Fibroblast of lung (primary cell): ENCODE data around the gene TENM3. TPM values are rescaled to one million over a fixed set of nuclear protein-coding genes. Genes with fewer than 3 reads are reported as not detected.

Experiments used
- DNase-seq, 2 donors: peaks; one replicate each; pipeline versions ENCODE4 v3.0.0 to v3.0.0-alpha.2; 2010; ENCODE audit warnings: low read depth in 2 of 2
- H2AFZ ChIP-seq: 2 replicates; pipeline ENCODE4 v1.5.1; 2012; ENCODE audit warnings: low read length, control low read depth, inconsistent platforms
- H3K27ac ChIP-seq: 2 replicates; pipeline ENCODE4 v1.5.1; 2011; ENCODE audit warnings: low read length, control low read depth; ENCODE audit not compliant: insufficient read depth
- H3K27me3 ChIP-seq: 2 replicates; pipeline ENCODE4 v1.5.1; 2011; ENCODE audit warnings: mild to moderate bottlenecking, low read length; ENCODE audit not compliant: control insufficient read depth, insufficient read depth
- H3K36me3 ChIP-seq: 2 replicates; pipeline ENCODE4 v1.5.1; 2011; ENCODE audit warnings: low read length; ENCODE audit not compliant: control insufficient read depth, insufficient read depth
- H3K4me1 ChIP-seq: 2 replicates; pipeline ENCODE4 v1.5.1; 2011; ENCODE audit warnings: low read length; ENCODE audit not compliant: control insufficient read depth, insufficient read depth; ENCODE audit errors: extremely low read depth
- H3K4me2 ChIP-seq: 2 replicates; pipeline ENCODE4 v1.5.1; 2011; ENCODE audit warnings: low read length, control low read depth; ENCODE audit not compliant: insufficient read depth; ENCODE audit errors: extremely low read depth
- H3K4me3 ChIP-seq, 4 experiments: fragments of 200-600 bp in 1 of 4; sonication (generic) in 1 of 4; replicated peaks in 1 of 4; 2 replicates each; pipeline ENCODE4 v1.5.1; 2011 to 2016; ENCODE audit warnings: low read length in 4 of 4, low read depth in 3 of 4, mild to moderate bottlenecking in 3 of 4, control low read depth in 2 of 4, inconsistent platforms in 1 of 4, mixed read lengths in 1 of 4; ENCODE audit not compliant: insufficient read depth in 1 of 4; ENCODE audit errors: control extremely low read depth in 1 of 4
- H3K79me2 ChIP-seq: 2 replicates; pipeline ENCODE4 v1.5.1; 2012; ENCODE audit warnings: mild to moderate bottlenecking, low read length, inconsistent platforms; ENCODE audit not compliant: control insufficient read depth, insufficient read depth
- H3K9ac ChIP-seq: 2 replicates; pipeline ENCODE4 v1.5.1; 2011; ENCODE audit warnings: mild to moderate bottlenecking, low read length, control low read depth; ENCODE audit not compliant: insufficient read depth
- H3K9me3 ChIP-seq: 2 replicates; pipeline ENCODE4 v1.5.1; 2012; ENCODE audit warnings: low read depth, low read length; ENCODE audit not compliant: control insufficient read depth, insufficient read depth
- H4K20me1 ChIP-seq: 2 replicates; pipeline ENCODE4 v1.5.1; 2011; ENCODE audit warnings: low read length; ENCODE audit not compliant: control insufficient read depth, insufficient read depth; ENCODE audit errors: extremely low read depth
- CTCF ChIP-seq, 2 donors: IDR thresholded peaks in 1 of 2; conservative IDR thresholded peaks in 1 of 2; 1 replicate in 1 of 2; 2 replicates in 1 of 2; pipeline ENCODE4 v1.5.1; 2011 to 2012; ENCODE audit warnings: low read length in 2 of 2, control low read depth in 1 of 2, inconsistent platforms in 1 of 2, low read depth in 1 of 2, mild to moderate bottlenecking in 1 of 2
- EZH2 ChIP-seq: IDR thresholded peaks from 2 replicates; pipeline ENCODE4 v1.5.1; 2012; ENCODE audit warnings: low read length, control low read depth, mild to moderate bottlenecking; ENCODE audit errors: missing control alignments
- polyA plus RNA-seq, 2 donors: library from polyadenylated mRNA; depleted of rRNA in 1 of 2; stranded (reverse) in 1 of 2; unstranded in 1 of 2; fragments of >200 nt; gene quantifications; 2 replicates each; pipeline ENCODE4 v1.2.1, GENCODE V29; 2011 to 2012; ENCODE audit warnings: missing spikeins in 1 of 2
- total RNA-seq: library from RNA; depleted of rRNA; stranded (reverse); fragments of >200 nt; gene quantifications from 2 replicates; pipeline ENCODE4 v1.2.1, GENCODE V29; 2014

Gene TENM3
- total and polyA plus RNA-seq, 2 donors (not counting 1 experiment from before 2014, with no cell fraction given): 2.7 to 3.6 TPM

GRCh38 chr4:182671231-182671630 lies 428.0 kb downstream of the TENM3 start:
- Histone ChIP-seq H3K4me2 (no peak overlapping the region), H3K79me2 (no peaks in the 10 kb centered on the region), H3K9ac (no peak overlapping the region), H3K36me3 (no peaks in the 10 kb centered on the region), H4K20me1 (no peaks in the 10 kb centered on the region), H3K4me3 (no peak overlapping the region), H3K27ac (no peak overlapping the region), H3K9me3 (no peaks in the 10 kb centered on the region), H2AFZ (no peak overlapping the region), H3K27me3 (no peaks in the 10 kb centered on the region), H3K4me1 (no peaks in the 10 kb centered on the region)
- no peak for DNase-seq
- TF ChIP-seq CTCF (conservative IDR thresholded peaks at IDR 0.05 in 1 of 2, IDR thresholded peaks at IDR 0.05 in 1 of 2; ENCODE audit: low read depth in 1 of 2, low read length in 2 of 2): no peak
- TF ChIP-seq EZH2: no peak

- no peaks in the 10 kb centered on the region for H3K27me3 ChIP-seq
- no peaks in the 10 kb centered on the region for H3K79me2 ChIP-seq
- H3K4me2 ChIP-seq: no peak overlapping the region
- no peaks in the 10 kb centered on the region for H3K36me3 ChIP-seq
- no peaks in the 10 kb centered on the region for H4K20me1 ChIP-seq
- DNase-seq: no peak
- no peaks in the 10 kb centered on the region for H3K9me3 ChIP-seq
- no peak overlapping the region for H3K9ac ChIP-seq
- no peak for TF ChIP-seq CTCF (conservative IDR thresholded peaks at IDR 0.05 in 1 of 2, IDR thresholded peaks at IDR 0.05 in 1 of 2; ENCODE audit: low read depth in 1 of 2, low read length in 2 of 2)
- no peak for TF ChIP-seq EZH2
- no peak overlapping the region for H3K4me3 ChIP-seq
- no peak overlapping the region for H3K27ac ChIP-seq
- no peak overlapping the region for H2AFZ ChIP-seq
- H3K4me1 ChIP-seq: no peaks in the 10 kb centered on the region
These were observed 428.5 kb downstream of the TENM3 start for GRCh38 chr4:182671749-182672148.

- H3K27ac ChIP-seq: no peak overlapping the region
- no peaks in the 10 kb centered on the region for H3K9me3 ChIP-seq
- H3K4me3 ChIP-seq: no peak overlapping the region
- no peaks in the 10 kb centered on the region for H4K20me1 ChIP-seq
- H3K4me1 ChIP-seq: no peaks in the 10 kb centered on the region
- no peaks in the 10 kb centered on the region for H3K36me3 ChIP-seq
- H2AFZ ChIP-seq: no peak overlapping the region
- no peaks in the 10 kb centered on the region for H3K79me2 ChIP-seq
- no peak overlapping the region for H3K9ac ChIP-seq
- no peak for DNase-seq
- no peak overlapping the region for H3K4me2 ChIP-seq
- TF ChIP-seq EZH2 (no peak), CTCF (conservative IDR thresholded peaks at IDR 0.05 in 1 of 2, IDR thresholded peaks at IDR 0.05 in 1 of 2; ENCODE audit: low read depth in 1 of 2, low read length in 2 of 2) (no peak)
- no peaks in the 10 kb centered on the region for H3K27me3 ChIP-seq
These were observed 435.4 kb downstream of the TENM3 start for GRCh38 chr4:182678590-182678989.
